ENCODE results near the gene GRAMD1A.

Gene GRAMD1A

DNA sequence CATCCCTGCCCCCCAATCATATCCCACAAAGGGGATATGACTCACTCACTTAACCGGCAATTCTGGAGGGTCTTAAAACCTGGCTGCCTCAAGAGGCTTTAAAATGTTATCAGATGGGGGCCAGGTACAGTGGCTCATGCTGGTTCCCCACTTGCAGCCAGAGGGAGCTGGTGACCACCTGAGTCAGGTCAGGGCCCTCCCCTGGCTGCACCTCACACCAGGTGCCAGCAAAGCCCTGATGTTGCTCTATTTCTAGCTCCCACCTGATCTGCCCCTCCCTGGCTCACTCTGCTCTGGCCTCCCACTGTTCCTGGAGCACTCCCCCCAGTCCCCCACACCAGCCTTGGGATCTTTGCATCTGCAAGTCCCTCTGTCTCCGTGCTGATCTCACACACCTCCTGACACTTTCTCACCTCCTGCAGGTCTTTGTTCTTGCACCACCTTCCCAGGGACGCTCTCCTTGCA, 55.6 kb downstream of the GRAMD1A start:
- DNase-seq (ENCODE audit: low spot score) = no peak

DNA sequence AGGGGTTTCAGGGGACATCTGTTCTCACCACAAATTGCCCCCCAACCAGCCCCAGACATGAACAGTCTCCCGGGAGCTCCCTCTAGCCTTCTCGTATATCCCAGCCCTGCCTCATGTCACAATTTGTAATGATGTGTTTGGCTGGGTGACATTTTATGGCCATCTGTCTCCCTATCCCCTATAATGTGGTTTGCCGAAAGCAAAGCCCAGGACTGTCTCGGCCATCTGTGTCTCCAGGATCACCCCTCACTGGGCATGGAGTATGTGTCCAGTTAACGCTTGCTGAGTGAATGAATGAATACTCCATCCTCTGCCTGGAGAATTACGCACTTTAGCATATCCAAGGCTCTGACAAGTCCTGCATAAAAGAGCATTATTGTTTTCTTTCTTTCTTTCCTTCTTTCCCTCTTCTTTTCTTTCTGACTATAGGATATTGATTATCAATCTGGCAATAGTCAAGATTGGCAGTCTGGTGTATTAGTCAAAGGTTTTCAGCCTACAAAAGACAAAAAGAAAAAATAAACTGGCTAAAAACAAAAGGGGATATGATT, 56.5 kb downstream of the GRAMD1A start:
- DNase-seq (ENCODE audit: low spot score) = no peak

GRCh38 chr19:35058370-35058769, 58.2 kb downstream of the GRAMD1A start:
- no peak for DNase-seq (ENCODE audit: low spot score)

- DNase-seq (ENCODE audit: low spot score) = no peak
These were observed 59.1 kb downstream of the GRAMD1A start for GRCh38 chr19:35059006-35059798.

DNA sequence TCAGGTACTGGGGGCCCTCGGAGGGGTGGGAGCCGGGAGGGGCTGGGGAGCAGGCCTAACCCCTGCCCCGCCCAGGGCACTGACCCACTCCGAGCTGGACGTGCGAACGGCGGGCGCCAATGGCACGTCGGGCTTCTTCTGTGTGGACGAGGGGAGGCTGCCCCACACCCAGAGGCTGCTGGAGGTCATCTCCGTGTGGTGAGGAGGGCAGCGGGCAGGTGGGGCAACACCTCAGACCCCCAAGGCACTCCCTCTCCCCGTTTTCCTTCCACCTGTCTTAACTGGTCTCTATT, 59.6 kb downstream of the GRAMD1A start:
- DNase-seq (ENCODE audit: low spot score) = no peak

DNA sequence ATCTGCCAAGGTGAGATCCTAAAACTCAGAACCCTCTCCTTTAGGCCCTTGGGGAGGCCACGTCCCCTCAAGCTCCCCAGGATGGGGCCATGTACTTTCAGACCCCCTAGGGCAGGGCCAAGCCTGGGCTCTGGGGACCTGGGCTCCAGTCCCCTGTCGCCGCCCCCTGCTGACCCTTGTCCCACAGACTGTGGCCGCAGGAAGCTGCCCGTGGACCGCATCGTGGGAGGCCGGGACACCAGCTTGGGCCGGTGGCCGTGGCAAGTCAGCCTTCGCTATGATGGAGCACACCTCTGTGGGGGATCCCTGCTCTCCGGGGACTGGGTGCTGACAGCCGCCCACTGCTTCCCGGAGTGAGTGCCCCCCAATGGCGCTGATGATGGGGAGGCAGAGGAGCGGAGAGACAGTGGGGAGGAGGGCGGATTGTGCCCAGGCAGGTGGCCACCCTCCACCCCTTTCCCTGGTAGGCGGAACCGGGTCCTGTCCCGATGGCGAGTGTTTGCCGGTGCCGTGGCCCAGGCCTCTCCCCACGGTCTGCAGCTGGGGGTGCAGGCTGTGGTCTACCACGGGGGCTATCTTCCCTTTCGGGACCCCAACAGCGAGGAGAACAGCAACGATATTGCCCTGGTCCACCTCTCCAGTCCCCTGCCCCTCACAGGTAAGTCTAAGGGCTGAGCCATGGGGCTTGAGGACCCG, 60.2 kb downstream of the GRAMD1A start:
- DNase-seq (ENCODE audit: low spot score) = no peak

- no peak for DNase-seq (ENCODE audit: low spot score)
These were observed 61.7 kb downstream of the GRAMD1A start for GRCh38 chr19:35061583-35062373.

DNA sequence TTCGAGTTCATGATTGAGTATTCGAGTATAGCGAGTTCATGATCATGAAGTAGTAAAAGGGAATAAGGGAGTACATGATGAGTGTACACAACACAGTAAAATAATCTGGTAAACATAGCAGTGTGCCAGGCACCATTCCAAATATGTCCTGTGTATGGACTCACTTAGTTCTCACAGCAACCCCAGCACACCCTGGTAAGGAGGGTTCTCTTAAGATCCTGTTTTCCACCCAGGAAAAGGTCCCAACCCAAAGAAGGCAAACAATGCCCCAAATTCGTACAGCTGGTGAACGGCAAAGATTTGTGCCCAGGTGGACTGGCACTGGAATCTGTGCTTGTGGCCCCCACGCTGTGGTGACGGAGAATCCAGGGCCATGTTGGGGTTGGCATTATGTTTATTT, 62.8 kb downstream of the GRAMD1A start:
- DNase-seq (ENCODE audit: low spot score) = no peak

DNA sequence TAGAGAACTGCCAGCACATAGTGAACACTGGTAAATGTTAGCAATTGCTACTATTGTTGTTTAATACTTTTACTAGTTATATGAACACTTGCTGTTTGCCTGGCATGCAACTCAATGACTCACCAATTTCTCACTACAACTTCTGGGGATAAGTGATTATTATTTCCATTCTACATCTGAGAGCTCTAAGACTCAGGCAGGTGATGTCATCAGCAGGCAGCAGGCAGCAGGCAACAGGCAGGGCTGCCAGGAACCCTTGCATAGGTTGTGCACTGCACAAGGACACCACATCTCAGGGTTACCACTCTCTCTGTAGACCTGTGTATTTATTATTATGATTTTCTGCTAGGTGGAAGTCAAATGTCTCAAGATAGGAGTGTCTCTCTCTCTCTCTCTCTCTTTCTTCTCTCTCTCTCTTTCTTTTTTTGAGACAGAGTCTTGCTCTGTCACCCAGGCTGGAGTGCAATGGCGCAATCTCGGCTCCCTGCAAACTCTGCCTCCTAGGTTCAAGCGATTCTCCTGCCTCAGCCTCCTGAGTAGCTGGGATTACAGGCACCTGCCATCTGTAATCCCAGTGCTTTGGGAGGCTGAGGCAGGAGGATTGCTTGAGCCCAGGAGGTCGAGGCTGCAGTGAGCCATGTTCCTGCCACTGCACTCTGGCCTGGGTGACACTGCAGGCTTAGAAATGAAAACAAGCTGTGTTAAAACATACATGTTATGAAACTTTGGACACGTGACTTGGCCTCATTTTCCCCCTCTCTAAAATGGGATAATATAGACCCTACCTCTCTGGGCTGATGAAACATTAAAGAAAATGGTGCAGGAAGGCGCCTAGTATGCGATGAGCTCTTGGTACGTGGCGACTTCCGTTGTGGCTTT, 64.1 kb downstream of the GRAMD1A start:
- DNase-seq (ENCODE audit: low spot score) = peak; percentile 70

- DNase-seq (ENCODE audit: low spot score) = no peak
These were observed 65.5 kb downstream of the GRAMD1A start for GRCh38 chr19:35065574-35065973.

DNA sequence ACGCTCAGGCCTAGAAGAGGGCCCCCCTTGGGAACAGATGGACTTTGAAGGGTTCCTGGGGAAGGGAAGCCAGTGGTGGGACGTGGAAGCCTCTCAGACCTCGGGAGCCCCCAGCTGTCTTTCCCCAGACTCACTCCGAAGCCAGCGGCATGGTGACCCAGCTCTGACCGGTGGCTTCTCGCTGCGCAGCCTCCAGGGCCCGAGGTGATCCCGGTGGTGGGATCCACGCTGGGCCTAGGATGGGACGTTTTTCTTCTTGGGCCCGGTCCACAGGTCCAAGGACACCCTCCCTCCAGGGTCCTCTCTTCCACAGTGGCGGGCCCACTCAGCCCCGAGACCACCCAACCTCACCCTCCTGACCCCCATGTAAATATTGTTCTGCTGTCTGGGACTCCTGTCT, 66.0 kb downstream of the GRAMD1A start:
- DNase-seq (ENCODE audit: low spot score) = no peak

GRCh38 chr19:35066691-35067563, 66.8 kb downstream of the GRAMD1A start:
- DNase-seq (ENCODE audit: low spot score) = peak; percentile 74

DNA sequence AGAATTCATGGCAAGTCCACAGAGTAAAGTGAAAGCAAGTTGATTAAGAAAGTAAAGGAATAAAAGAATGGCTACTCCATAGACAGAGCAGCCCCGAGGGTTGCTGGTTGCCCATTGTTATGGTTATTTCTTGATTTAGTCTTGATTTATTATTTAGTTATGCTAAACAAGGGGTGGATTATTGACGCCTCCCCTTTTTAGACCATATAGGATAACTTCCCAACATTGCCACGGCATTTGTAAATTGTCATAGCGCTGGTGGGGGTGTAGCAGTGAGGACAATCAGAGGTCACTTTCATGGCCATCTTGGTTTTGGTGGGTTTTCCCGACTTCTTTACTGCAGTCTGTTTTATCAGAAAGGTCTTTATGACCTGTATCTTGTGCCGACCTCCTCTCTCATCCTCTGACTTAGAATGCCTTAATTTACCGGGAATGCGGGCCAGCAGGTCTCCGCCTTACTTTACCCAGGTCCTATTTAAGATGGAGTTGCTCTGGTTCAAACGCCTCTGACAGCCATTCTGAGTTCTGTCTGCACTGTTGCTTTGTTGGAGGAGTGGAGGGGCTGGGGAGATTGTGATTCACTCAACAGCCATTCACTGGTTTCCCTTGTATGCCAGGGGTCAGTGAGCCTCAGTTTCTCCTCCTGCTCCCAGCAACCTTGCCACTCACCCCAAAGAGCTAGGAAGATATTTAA, 69.0 kb downstream of the GRAMD1A start:
- DNase-seq (ENCODE audit: low spot score) = no peak

DNA sequence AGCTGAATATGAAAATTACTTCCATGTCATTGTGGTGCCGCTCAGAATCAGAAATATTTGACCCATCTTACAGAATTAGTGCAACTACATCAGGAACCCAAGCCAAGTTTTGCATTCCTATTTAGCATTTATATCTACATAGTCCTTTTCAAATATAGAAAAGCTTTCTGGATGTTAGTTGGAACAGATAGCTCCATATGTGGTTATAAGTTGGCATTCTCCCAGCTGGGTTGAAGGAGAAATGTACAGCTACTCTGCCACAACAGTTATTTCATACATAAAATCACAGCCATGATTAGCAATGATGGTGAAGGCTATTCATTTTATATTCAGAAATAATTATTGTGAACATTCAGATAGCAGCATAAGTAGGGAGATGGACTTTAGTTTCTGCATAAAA, 69.6 kb downstream of the GRAMD1A start:
- no peak for DNase-seq (ENCODE audit: low spot score)

GRCh38 chr19:35070471-35070870, 70.3 kb downstream of the GRAMD1A start:
- DNase-seq (ENCODE audit: low spot score) = no peak

GRCh38 chr19:35073516-35073915, 73.4 kb downstream of the GRAMD1A start:
- no peak for DNase-seq (ENCODE audit: low spot score)

DNA sequence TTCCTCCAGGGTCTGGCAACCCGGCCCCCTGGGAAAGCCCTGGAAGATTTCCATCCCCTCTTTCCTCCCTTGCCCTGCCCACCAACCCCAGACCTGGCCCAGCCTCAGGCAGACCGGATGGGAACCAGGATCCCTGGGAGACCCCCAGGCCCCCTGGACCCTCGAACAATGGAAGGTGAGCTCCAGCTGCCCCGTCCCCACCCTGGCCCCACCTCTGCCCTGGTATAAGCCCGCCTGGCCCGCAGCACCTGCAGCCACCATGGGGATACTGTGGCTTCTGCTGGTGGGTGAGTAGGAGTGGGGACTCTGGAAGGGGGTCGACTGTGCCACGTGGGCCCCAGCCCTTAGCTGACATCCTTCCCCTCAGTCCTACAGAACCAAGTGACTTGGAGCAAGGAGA, 73.8 kb downstream of the GRAMD1A start:
- DNase-seq (ENCODE audit: low spot score) = no peak

GRCh38 chr19:35074426-35075201, 74.5 kb downstream of the GRAMD1A start:
- DNase-seq (ENCODE audit: low spot score) = no peak
